ENCODE data around the gene FBXO24. TPM values are rescaled to one million over a fixed set of nuclear protein-coding genes. Genes with fewer than 3 reads are reported as not detected.

FBXO24 gene
- total and polyA plus RNA-seq, 10 of the 15 experiments (the other 5 are each of a cell fraction or from before 2014, with no cell fraction given) = 0.11 to 0.96 (median 0.27) TPM; not detected in 4

- TF ChIP-seq ZNF274 (IDR thresholded peaks at IDR 0.05; ENCODE audit: insufficient read depth, insufficient read length) (no peak), BHLHE40 (IDR thresholded peaks at IDR 0.05; ENCODE audit: borderline replicate concordance in 1 of 2, low read depth in 2 of 2, low read length in 1 of 2) (no peak; a peak in 1 of 4 replicates), BACH1 (IDR thresholded peaks at IDR 0.05; ENCODE audit: borderline replicate concordance) (peak; percentile 93), SRF (IDR thresholded peaks at IDR 0.05; ENCODE audit: low read depth in 2 of 2, low read length in 2 of 2) (no peak), ETV6 (conservative IDR thresholded peaks at IDR 0.05 in 1 of 2, IDR thresholded peaks at IDR 0.05 in 1 of 2; ENCODE audit: borderline replicate concordance in 1 of 2, low read depth in 1 of 2) (no peak), TCF3 (IDR thresholded peaks at IDR 0.05; ENCODE audit: borderline replicate concordance, insufficient read depth, low read depth, low read length) (0 out of 2 replicates have a peak, but pooled peaks have one; percentile 43), EP300 (IDR thresholded peaks at IDR 0.05; ENCODE audit: borderline replicate concordance in 1 of 2, control insufficient read depth in 1 of 2, low read depth in 2 of 2, low read length in 2 of 2) (peak in 1 of 2 experiments; percentile 52; a peak in 1 of 4 replicates), NBN (IDR thresholded peaks at IDR 0.05) (peak; percentile 81; the same call in 1 of the 2 replicates), SMAD5 (IDR thresholded peaks at IDR 0.05; ENCODE audit: low read depth) (peak; percentile 83), FOXM1 (IDR thresholded peaks at IDR 0.05; ENCODE audit: low read depth, low read length) (no peak; the same call in 1 of the 2 replicates), PBX3 (IDR thresholded peaks at IDR 0.05; ENCODE audit: insufficient replicate concordance, low read depth, low read length) (peak; percentile 88), TCF12 (IDR thresholded peaks at IDR 0.05; ENCODE audit: low read depth, low read length) (peak; percentile 75), NFIC (IDR thresholded peaks at IDR 0.05; ENCODE audit: low read depth, low read length) (no peak), LARP7 (IDR thresholded peaks at IDR 0.05) (peak; percentile 97), BCLAF1 (IDR thresholded peaks at IDR 0.05) (no peak; the same call in 1 of the 2 replicates), GATAD2B (conservative IDR thresholded peaks at IDR 0.05; ENCODE audit: low read depth) (peak; percentile 91), ZNF622 (IDR thresholded peaks at IDR 0.05) (no peak), HDGF (IDR thresholded peaks at IDR 0.05) (no peak), PAX5 (IDR thresholded peaks at IDR 0.05; ENCODE audit: borderline replicate concordance, low read depth, low read length) (peak; percentile 33; the same call in 1 of the 2 replicates), RELB (IDR thresholded peaks at IDR 0.05; ENCODE audit: low read depth) (peak; percentile 85), RELA (IDR thresholded peaks at IDR 0.05; ENCODE audit: borderline replicate concordance, partially characterized antibody) (peak; percentile 55), MYC (IDR thresholded peaks at IDR 0.05; ENCODE audit: insufficient read depth, insufficient read length, insufficient replicate concordance, low read length, severe bottlenecking) (no peak)
- TF ChIP-seq, protein P1, sequence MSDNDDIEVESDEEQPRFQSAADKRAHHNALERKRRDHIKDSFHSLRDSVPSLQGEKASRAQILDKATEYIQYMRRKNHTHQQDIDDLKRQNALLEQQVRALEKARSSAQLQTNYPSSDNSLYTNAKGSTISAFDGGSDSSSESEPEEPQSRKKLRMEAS (IDR thresholded peaks at IDR 0.05; ENCODE audit: low read depth, low read length) = no peak
Observed at GRCh38 chr7:100585511-100586265, 440 bp upstream of the FBXO24 start, which contains the start of gene LRCH4 (continued).

Measured in GM12878 (cell line).